ENCODE data around the gene KCNQ2. TPM values are rescaled to one million over a fixed set of nuclear protein-coding genes. Genes with fewer than 3 reads are reported as not detected.

Gene KCNQ2
- total and polyA plus RNA-seq, 4 donors, result 30.7 to 155 (median 103) TPM

- no peak for DNase-seq (ENCODE audit: low read depth in 4 of 6, low spot score in 6 of 6)
- peaks cover 10% of the 10 kb centered on the region for H3K4me1 ChIP-seq (ENCODE audit: control insufficient read depth, insufficient read depth, low read length)
- H3K9me3 ChIP-seq (ENCODE audit: control insufficient read depth, insufficient read depth, low read length), result no peaks in the 10 kb centered on the region
- H3K27ac ChIP-seq (ENCODE audit: low read depth, low read length), result no peak overlapping the region
- WGBS (ENCODE audit: insufficient coverage), result 71% methylated on average over 20 of the region's 23 CpGs
- no peaks in the 10 kb centered on the region for H3K27me3 ChIP-seq (ENCODE audit: control insufficient read depth, insufficient read depth, low read length)
- no peak overlapping the region for H3K4me3 ChIP-seq (ENCODE audit: low read depth, low read length)
- peaks cover 89% of the 10 kb centered on the region for H3K36me3 ChIP-seq (ENCODE audit: control insufficient read depth, insufficient read depth, low read length)
Observed at GRCh38 chr20:63409834-63410435, 62.5 kb downstream of the KCNQ2 start.

- no peak for DNase-seq (ENCODE audit: low read depth in 4 of 6, low spot score in 6 of 6)
- Histone ChIP-seq H3K4me3 (ENCODE audit: low read depth, low read length) (no peak overlapping the region), H3K4me1 (ENCODE audit: control insufficient read depth, insufficient read depth, low read length) (peaks cover 10% of the 10 kb centered on the region), H3K9me3 (ENCODE audit: control insufficient read depth, insufficient read depth, low read length) (no peaks in the 10 kb centered on the region), H3K27ac (ENCODE audit: low read depth, low read length) (no peak overlapping the region), H3K27me3 (ENCODE audit: control insufficient read depth, insufficient read depth, low read length) (no peaks in the 10 kb centered on the region), H3K36me3 (ENCODE audit: control insufficient read depth, insufficient read depth, low read length) (peaks cover 89% of the 10 kb centered on the region)
- 78% methylated on average over 18 of the region's 21 CpGs for WGBS (ENCODE audit: insufficient coverage)
Observed at GRCh38 chr20:63409066-63409833, 63.2 kb downstream of the KCNQ2 start.

- Histone ChIP-seq H3K27ac (ENCODE audit: low read depth, low read length) (no peak overlapping the region), H3K9me3 (ENCODE audit: control insufficient read depth, insufficient read depth, low read length) (no peaks in the 10 kb centered on the region), H3K27me3 (ENCODE audit: control insufficient read depth, insufficient read depth, low read length) (no peaks in the 10 kb centered on the region), H3K4me1 (ENCODE audit: control insufficient read depth, insufficient read depth, low read length) (peaks cover 10% of the 10 kb centered on the region), H3K36me3 (ENCODE audit: control insufficient read depth, insufficient read depth, low read length) (peaks cover 88% of the 10 kb centered on the region), H3K4me3 (ENCODE audit: low read depth, low read length) (no peak overlapping the region)
- 82% methylated on average over 19 of the region's 21 CpGs for WGBS (ENCODE audit: insufficient coverage)
- DNase-seq (ENCODE audit: low read depth in 4 of 6, low spot score in 6 of 6), result no peak
Observed at GRCh38 chr20:63408684-63409046, 63.8 kb downstream of the KCNQ2 start.

- DNase-seq (ENCODE audit: low read depth in 4 of 6, low spot score in 6 of 6), result no peak
- Histone ChIP-seq H3K4me1 (ENCODE audit: control insufficient read depth, insufficient read depth, low read length) (peaks cover 11% of the 10 kb centered on the region), H3K27me3 (ENCODE audit: control insufficient read depth, insufficient read depth, low read length) (no peaks in the 10 kb centered on the region), H3K9me3 (ENCODE audit: control insufficient read depth, insufficient read depth, low read length) (no peaks in the 10 kb centered on the region), H3K27ac (ENCODE audit: low read depth, low read length) (no peak overlapping the region), H3K4me3 (ENCODE audit: low read depth, low read length) (no peak overlapping the region), H3K36me3 (ENCODE audit: control insufficient read depth, insufficient read depth, low read length) (peaks cover 82% of the 10 kb centered on the region)
- 91% methylated on average over 25 of the region's 27 CpGs for WGBS (ENCODE audit: insufficient coverage)
Observed at GRCh38 chr20:63407928-63408683, 64.3 kb downstream of the KCNQ2 start.

- Histone ChIP-seq H3K27me3 (ENCODE audit: control insufficient read depth, insufficient read depth, low read length) (no peaks in the 10 kb centered on the region), H3K9me3 (ENCODE audit: control insufficient read depth, insufficient read depth, low read length) (no peaks in the 10 kb centered on the region), H3K36me3 (ENCODE audit: control insufficient read depth, insufficient read depth, low read length) (peaks cover 69% of the 10 kb centered on the region), H3K4me3 (ENCODE audit: low read depth, low read length) (no peak overlapping the region), H3K4me1 (ENCODE audit: control insufficient read depth, insufficient read depth, low read length) (peaks cover 13% of the 10 kb centered on the region), H3K27ac (ENCODE audit: low read depth, low read length) (no peak overlapping the region)
- 94% methylated on average over 60 of the region's 60 CpGs for WGBS (ENCODE audit: insufficient coverage)
- no peak for DNase-seq (ENCODE audit: low read depth in 4 of 6, low spot score in 6 of 6)
Observed at GRCh38 chr20:63406617-63407245, 65.7 kb downstream of the KCNQ2 start.

- Histone ChIP-seq H3K4me3 (ENCODE audit: low read depth, low read length) (no peak overlapping the region), H3K27me3 (ENCODE audit: control insufficient read depth, insufficient read depth, low read length) (no peaks in the 10 kb centered on the region), H3K36me3 (ENCODE audit: control insufficient read depth, insufficient read depth, low read length) (peaks cover 61% of the 10 kb centered on the region), H3K4me1 (ENCODE audit: control insufficient read depth, insufficient read depth, low read length) (peaks cover 13% of the 10 kb centered on the region), H3K9me3 (ENCODE audit: control insufficient read depth, insufficient read depth, low read length) (no peaks in the 10 kb centered on the region), H3K27ac (ENCODE audit: low read depth, low read length) (no peak overlapping the region)
- DNase-seq (ENCODE audit: low read depth in 4 of 6, low spot score in 6 of 6), result no peak
- WGBS (ENCODE audit: insufficient coverage), result 84% methylated on average over 23 of the region's 23 CpGs
Observed at GRCh38 chr20:63406011-63406410, 66.4 kb downstream of the KCNQ2 start.

GRCh38 chr20:63405102-63405730 lies 67.2 kb downstream of the KCNQ2 start:
- Histone ChIP-seq H3K27ac (ENCODE audit: low read depth, low read length) (no peak overlapping the region), H3K36me3 (ENCODE audit: control insufficient read depth, insufficient read depth, low read length) (peaks cover 54% of the 10 kb centered on the region), H3K4me3 (ENCODE audit: low read depth, low read length) (no peak overlapping the region), H3K27me3 (ENCODE audit: control insufficient read depth, insufficient read depth, low read length) (no peaks in the 10 kb centered on the region), H3K9me3 (ENCODE audit: control insufficient read depth, insufficient read depth, low read length) (no peaks in the 10 kb centered on the region), H3K4me1 (ENCODE audit: control insufficient read depth, insufficient read depth, low read length) (peaks cover 13% of the 10 kb centered on the region)
- no peak for DNase-seq (ENCODE audit: low read depth in 4 of 6, low spot score in 6 of 6)
- WGBS (ENCODE audit: insufficient coverage), result 80% methylated on average over 31 of the region's 31 CpGs

GRCh38 chr20:63404129-63405085 lies 68.0 kb downstream of the KCNQ2 start:
- H3K27ac ChIP-seq (ENCODE audit: low read depth, low read length), result no peak overlapping the region
- H3K36me3 ChIP-seq (ENCODE audit: control insufficient read depth, insufficient read depth, low read length), result peaks cover 56% of the 10 kb centered on the region
- H3K4me1 ChIP-seq (ENCODE audit: control insufficient read depth, insufficient read depth, low read length), result peaks cover 13% of the 10 kb centered on the region
- H3K27me3 ChIP-seq (ENCODE audit: control insufficient read depth, insufficient read depth, low read length), result no peaks in the 10 kb centered on the region
- H3K9me3 ChIP-seq (ENCODE audit: control insufficient read depth, insufficient read depth, low read length), result no peaks in the 10 kb centered on the region
- WGBS (ENCODE audit: insufficient coverage), result 88% methylated on average over 30 of the region's 34 CpGs
- DNase-seq (ENCODE audit: low read depth in 4 of 6, low spot score in 6 of 6), result no peak
- H3K4me3 ChIP-seq (ENCODE audit: low read depth, low read length), result no peak overlapping the region

All from spinal cord (tissue), 10 donors.